GM23338 (cell line): ENCODE measurements around the gene NXN.

Experiments used
- CTCF ChIP-seq, 2 experiments: fragments of 200-600 bp in 1 of 2; sonication (generic) in 1 of 2; conservative IDR thresholded peaks; 2 replicates each; pipeline versions ENCODE4 v1.5.1 to v1.6.1; 2016 to 2017; ENCODE audit warnings: antibody characterized with exemption in 2 of 2, low read depth in 2 of 2, mild to moderate bottlenecking in 2 of 2, moderate library complexity in 1 of 2
- ETS1 ChIP-seq: IDR thresholded peaks from 2 replicates; pipeline ENCODE4 v1.6.1; 2016; ENCODE audit warnings: antibody characterized with exemption
- REST ChIP-seq: IDR thresholded peaks from one replicate; pipeline ENCODE4 v1.6.1; 2018; ENCODE audit warnings: antibody characterized with exemption; ENCODE audit not compliant: unreplicated experiment

GRCh38 chr17:983921-984320 lies 4.3 kb upstream of the NXN start:
- TF ChIP-seq CTCF (conservative IDR thresholded peaks at IDR 0.05; ENCODE audit: low read depth in 2 of 2) (no peak), REST (no peak), ETS1 (no peak)
